ENCODE results near the gene WWOX.

The WWOX gene

DNA sequence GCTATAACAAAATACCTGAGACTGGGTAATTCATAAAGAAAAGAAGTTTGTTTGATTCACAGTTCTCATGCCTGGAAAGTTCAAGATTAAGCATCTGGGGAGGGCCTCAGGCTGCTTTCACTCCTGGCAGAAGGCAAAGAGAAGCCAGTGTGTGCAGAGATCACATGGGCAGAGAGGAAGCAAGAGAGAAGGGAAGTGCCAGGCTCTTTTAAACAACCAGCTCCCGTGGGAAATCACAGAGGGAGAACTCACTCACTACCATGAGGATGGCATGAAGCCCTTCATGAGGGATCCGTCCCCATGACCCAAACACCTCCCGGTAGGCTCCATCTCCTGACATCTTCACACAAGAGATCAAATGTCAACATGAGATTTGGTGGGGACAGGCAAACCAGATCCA, 999.5 kb downstream of the WWOX start:
- no peak overlapping the region for H3K14ac ChIP-seq (ENCODE audit: low read length)
- H4K8ac ChIP-seq (ENCODE audit: low read depth, low read length), result no peak overlapping the region
- H3K36me3 ChIP-seq (ENCODE audit: control insufficient read depth in 1 of 2, insufficient read depth in 2 of 2, low read length in 2 of 2), result no peaks in the 10 kb centered on the region
- H3K27me3 ChIP-seq (ENCODE audit: insufficient read depth, low read length), result no peaks in the 10 kb centered on the region
- H3K23ac ChIP-seq (ENCODE audit: low read length), result no peak overlapping the region
- no peaks in the 10 kb centered on the region for H3K9me3 ChIP-seq (ENCODE audit: insufficient read depth, low read depth, low read length)
- H3K9ac ChIP-seq (ENCODE audit: low read length), result no peak overlapping the region
- no CpG with 5 or more reads among the region's 3 CpGs for whole genome bisulfite sequencing (ENCODE audit: extremely low coverage, insufficient coverage, insufficient read length)
- H4K91ac ChIP-seq (ENCODE audit: low read depth, low read length), result no peak overlapping the region
- H3K4me3 ChIP-seq (ENCODE audit: low read depth, low read length), result no peak overlapping the region
- H3K4me1 ChIP-seq (ENCODE audit: control insufficient read depth in 1 of 2, insufficient read depth in 2 of 2, low read length in 2 of 2), result no peaks in the 10 kb centered on the region
- H3K4ac ChIP-seq (ENCODE audit: low read depth, low read length), result no peak overlapping the region
- no peak overlapping the region for H3K4me2 ChIP-seq (ENCODE audit: low read length)
- H2BK5ac ChIP-seq (ENCODE audit: low read depth, low read length, poor library complexity), result no peak overlapping the region
- DNase-seq, result no peak
- no peak overlapping the region for H2BK120ac ChIP-seq (ENCODE audit: insufficient read depth, low read length, poor library complexity)
- no peak overlapping the region for H3K18ac ChIP-seq (ENCODE audit: low read length)
- H3K79me1 ChIP-seq (ENCODE audit: low read length), result no peaks in the 10 kb centered on the region
- no peaks in the 10 kb centered on the region for H3K79me2 ChIP-seq (ENCODE audit: control insufficient read depth, insufficient read depth, low read length, poor library complexity)
- no peak overlapping the region for H2AK5ac ChIP-seq (ENCODE audit: low read length)
- H2BK12ac ChIP-seq (ENCODE audit: low read length), result no peak overlapping the region
- H3K27ac ChIP-seq (ENCODE audit: low read depth, low read length), result no peak overlapping the region
- no peak overlapping the region for H4K12ac ChIP-seq (ENCODE audit: low read depth, low read length)
- H2AFZ ChIP-seq (ENCODE audit: insufficient read depth, low read length, poor library complexity), result no peak overlapping the region

DNA sequence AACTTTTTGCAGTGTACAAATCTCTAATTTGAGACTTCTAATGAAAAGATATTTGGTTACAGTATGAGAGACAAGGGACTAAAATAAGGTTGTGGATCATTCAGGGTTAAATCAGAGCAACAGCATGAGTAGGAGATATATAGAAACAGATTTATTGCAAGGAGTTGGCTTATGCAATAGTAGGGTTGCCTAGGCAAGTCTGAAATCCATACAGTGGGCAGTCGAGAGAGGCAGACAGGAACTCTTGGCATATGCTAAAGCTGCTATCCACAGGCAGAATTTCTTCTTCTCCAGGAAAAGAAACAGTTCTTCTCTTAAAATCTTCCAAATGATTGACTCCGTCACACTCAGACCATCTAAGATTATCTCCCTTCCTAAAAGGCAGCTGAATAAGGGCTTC, 1000.3 kb downstream of the WWOX start:
- WGBS (ENCODE audit: extremely low coverage, insufficient coverage, insufficient read length), result no CpG with 5 or more reads among the region's 2 CpGs
- H3K18ac ChIP-seq (ENCODE audit: low read length), result no peak overlapping the region
- H2BK120ac ChIP-seq (ENCODE audit: insufficient read depth, low read length, poor library complexity), result no peak overlapping the region
- no peak overlapping the region for H4K91ac ChIP-seq (ENCODE audit: low read depth, low read length)
- H3K4ac ChIP-seq (ENCODE audit: low read depth, low read length), result no peak overlapping the region
- H3K9me3 ChIP-seq (ENCODE audit: insufficient read depth, low read depth, low read length), result no peaks in the 10 kb centered on the region
- H3K14ac ChIP-seq (ENCODE audit: low read length), result no peak overlapping the region
- H3K27ac ChIP-seq (ENCODE audit: low read depth, low read length), result no peak overlapping the region
- no peaks in the 10 kb centered on the region for H3K36me3 ChIP-seq (ENCODE audit: control insufficient read depth in 1 of 2, insufficient read depth in 2 of 2, low read length in 2 of 2)
- DNase-seq, result no peak
- no peak overlapping the region for H3K4me3 ChIP-seq (ENCODE audit: low read depth, low read length)
- H2BK5ac ChIP-seq (ENCODE audit: low read depth, low read length, poor library complexity), result no peak overlapping the region
- no peak overlapping the region for H2AFZ ChIP-seq (ENCODE audit: insufficient read depth, low read length, poor library complexity)
- no peak overlapping the region for H3K9ac ChIP-seq (ENCODE audit: low read length)
- H3K79me1 ChIP-seq (ENCODE audit: low read length), result no peaks in the 10 kb centered on the region
- no peak overlapping the region for H4K12ac ChIP-seq (ENCODE audit: low read depth, low read length)
- H3K4me1 ChIP-seq (ENCODE audit: control insufficient read depth in 1 of 2, insufficient read depth in 2 of 2, low read length in 2 of 2), result peaks cover 0 to 3% of the 10 kb centered on the region in 2 experiments
- H3K79me2 ChIP-seq (ENCODE audit: control insufficient read depth, insufficient read depth, low read length, poor library complexity), result no peaks in the 10 kb centered on the region
- no peak overlapping the region for H4K8ac ChIP-seq (ENCODE audit: low read depth, low read length)
- no peak overlapping the region for H2AK5ac ChIP-seq (ENCODE audit: low read length)
- H3K23ac ChIP-seq (ENCODE audit: low read length), result no peak overlapping the region
- H3K27me3 ChIP-seq (ENCODE audit: insufficient read depth, low read length), result no peaks in the 10 kb centered on the region
- no peak overlapping the region for H3K4me2 ChIP-seq (ENCODE audit: low read length)
- H2BK12ac ChIP-seq (ENCODE audit: low read length), result no peak overlapping the region

DNA sequence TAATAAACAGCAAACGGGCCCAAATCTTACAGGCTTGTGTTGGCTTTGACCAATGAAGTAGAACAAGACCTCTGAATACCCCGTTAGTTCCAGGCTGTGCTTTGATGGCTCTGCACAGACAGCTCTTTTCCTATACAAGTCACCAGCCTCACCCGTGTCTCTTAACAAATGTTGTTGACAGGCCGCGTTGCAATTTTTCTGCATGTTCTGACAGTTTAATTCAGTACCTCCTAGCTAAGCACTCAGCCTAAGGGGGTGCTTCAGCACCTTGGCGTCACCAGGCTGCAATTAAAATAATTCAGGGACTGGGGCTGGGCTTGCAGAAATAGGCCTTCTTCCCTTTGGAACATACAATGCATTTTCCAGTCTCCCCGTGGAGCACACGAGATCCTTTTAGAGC, 1001.0 kb downstream of the WWOX start:
- no peak overlapping the region for H2AK5ac ChIP-seq (ENCODE audit: low read length)
- H3K4me1 ChIP-seq (ENCODE audit: control insufficient read depth in 1 of 2, insufficient read depth in 2 of 2, low read length in 2 of 2), result peaks cover 0 to 6% of the 10 kb centered on the region in 2 experiments
- no peak overlapping the region for H3K27ac ChIP-seq (ENCODE audit: low read depth, low read length)
- H2AFZ ChIP-seq (ENCODE audit: insufficient read depth, low read length, poor library complexity), result no peak overlapping the region
- no peak overlapping the region for H2BK120ac ChIP-seq (ENCODE audit: insufficient read depth, low read length, poor library complexity)
- WGBS (ENCODE audit: extremely low coverage, insufficient coverage, insufficient read length), result no CpG with 5 or more reads among the region's 8 CpGs
- H3K79me1 ChIP-seq (ENCODE audit: low read length), result no peaks in the 10 kb centered on the region
- no peak overlapping the region for H3K4ac ChIP-seq (ENCODE audit: low read depth, low read length)
- no peak overlapping the region for H3K14ac ChIP-seq (ENCODE audit: low read length)
- H3K9ac ChIP-seq (ENCODE audit: low read length), result no peak overlapping the region
- H3K4me3 ChIP-seq (ENCODE audit: low read depth, low read length), result no peak overlapping the region
- H4K91ac ChIP-seq (ENCODE audit: low read depth, low read length), result no peak overlapping the region
- no peak for DNase-seq
- H3K36me3 ChIP-seq (ENCODE audit: control insufficient read depth in 1 of 2, insufficient read depth in 2 of 2, low read length in 2 of 2), result no peaks in the 10 kb centered on the region
- H2BK12ac ChIP-seq (ENCODE audit: low read length), result no peak overlapping the region
- H3K27me3 ChIP-seq (ENCODE audit: insufficient read depth, low read length), result no peaks in the 10 kb centered on the region
- H3K4me2 ChIP-seq (ENCODE audit: low read length), result no peak overlapping the region
- no peak overlapping the region for H4K12ac ChIP-seq (ENCODE audit: low read depth, low read length)
- H3K23ac ChIP-seq (ENCODE audit: low read length), result no peak overlapping the region
- no peaks in the 10 kb centered on the region for H3K9me3 ChIP-seq (ENCODE audit: insufficient read depth, low read depth, low read length)
- H4K8ac ChIP-seq (ENCODE audit: low read depth, low read length), result no peak overlapping the region
- H3K79me2 ChIP-seq (ENCODE audit: control insufficient read depth, insufficient read depth, low read length, poor library complexity), result no peaks in the 10 kb centered on the region
- H3K18ac ChIP-seq (ENCODE audit: low read length), result no peak overlapping the region
- H2BK5ac ChIP-seq (ENCODE audit: low read depth, low read length, poor library complexity), result no peak overlapping the region

DNA sequence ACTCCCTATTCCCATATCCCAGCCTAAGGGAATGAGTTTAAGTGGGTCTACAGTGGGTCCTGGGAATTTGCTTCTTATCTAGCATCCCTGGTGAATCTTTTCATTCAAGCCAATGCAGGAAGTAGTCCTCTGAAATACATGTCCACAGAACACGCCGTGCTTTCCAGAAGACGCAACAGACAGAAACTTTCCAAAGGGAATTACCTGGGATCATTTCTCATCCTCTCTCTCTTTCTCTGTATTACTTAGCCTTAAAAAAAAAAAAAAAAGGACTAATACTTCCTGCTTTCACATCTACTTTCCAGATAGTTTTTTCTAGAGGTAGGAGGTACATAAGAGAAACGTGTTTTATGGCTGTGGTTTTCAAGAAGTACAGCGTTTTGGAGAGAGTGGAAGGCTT, 1002.0 kb downstream of the WWOX start:
- H3K9ac ChIP-seq (ENCODE audit: low read length), result no peak overlapping the region
- no peaks in the 10 kb centered on the region for H3K36me3 ChIP-seq (ENCODE audit: control insufficient read depth in 1 of 2, insufficient read depth in 2 of 2, low read length in 2 of 2)
- no peak overlapping the region for H2AK5ac ChIP-seq (ENCODE audit: low read length)
- H3K18ac ChIP-seq (ENCODE audit: low read length), result no peak overlapping the region
- H4K91ac ChIP-seq (ENCODE audit: low read depth, low read length), result no peak overlapping the region
- no peaks in the 10 kb centered on the region for H3K27me3 ChIP-seq (ENCODE audit: insufficient read depth, low read length)
- H3K14ac ChIP-seq (ENCODE audit: low read length), result no peak overlapping the region
- no peak overlapping the region for H3K27ac ChIP-seq (ENCODE audit: low read depth, low read length)
- peaks cover 0 to 6% of the 10 kb centered on the region in 2 experiments for H3K4me1 ChIP-seq (ENCODE audit: control insufficient read depth in 1 of 2, insufficient read depth in 2 of 2, low read length in 2 of 2)
- no peaks in the 10 kb centered on the region for H3K79me2 ChIP-seq (ENCODE audit: control insufficient read depth, insufficient read depth, low read length, poor library complexity)
- H4K12ac ChIP-seq (ENCODE audit: low read depth, low read length), result no peak overlapping the region
- H3K9me3 ChIP-seq (ENCODE audit: insufficient read depth, low read depth, low read length), result no peaks in the 10 kb centered on the region
- H2BK120ac ChIP-seq (ENCODE audit: insufficient read depth, low read length, poor library complexity), result no peak overlapping the region
- H3K4me3 ChIP-seq (ENCODE audit: low read depth, low read length), result no peak overlapping the region
- no peak for DNase-seq
- no peak overlapping the region for H2BK5ac ChIP-seq (ENCODE audit: low read depth, low read length, poor library complexity)
- H2BK12ac ChIP-seq (ENCODE audit: low read length), result no peak overlapping the region
- no peak overlapping the region for H3K4me2 ChIP-seq (ENCODE audit: low read length)
- no peak overlapping the region for H3K23ac ChIP-seq (ENCODE audit: low read length)
- no peaks in the 10 kb centered on the region for H3K79me1 ChIP-seq (ENCODE audit: low read length)
- H4K8ac ChIP-seq (ENCODE audit: low read depth, low read length), result no peak overlapping the region
- no CpG with 5 or more reads among the region's 5 CpGs for WGBS (ENCODE audit: extremely low coverage, insufficient coverage, insufficient read length)
- no peak overlapping the region for H2AFZ ChIP-seq (ENCODE audit: insufficient read depth, low read length, poor library complexity)
- H3K4ac ChIP-seq (ENCODE audit: low read depth, low read length), result no peak overlapping the region
